HG02571 (cell line): Measurements from ENCODE around the gene PERP.
"Not testable (repeated sequence)": the region's sequence is repeated elsewhere in the genome, so short reads cannot be mapped to it uniquely, and the experiment has no call there.

Experiments
- ATAC-seq: cut with Tn5 transposase; IDR thresholded peaks from one replicate; pipeline ENCODE4 v1.9.1; 2021; ENCODE audit warnings: mild to moderate bottlenecking, moderate library complexity; ENCODE audit not compliant: unreplicated experiment

PERP gene

GRCh38 chr6:138105880-138106664, 1.1 kb downstream of the PERP start:
- ATAC-seq, result no peak

GRCh38 chr6:138105446-138105845, 1.8 kb downstream of the PERP start:
- ATAC-seq, result no peak

GRCh38 chr6:138104618-138105213, 2.5 kb downstream of the PERP start:
- ATAC-seq, result no peak

GRCh38 chr6:138103871-138104270, 3.3 kb downstream of the PERP start:
- no peak for ATAC-seq

- no peak for ATAC-seq
Measured at GRCh38 chr6:138101946-138102731, 5.1 kb downstream of the PERP start.

GRCh38 chr6:138099832-138100231, 7.4 kb downstream of the PERP start:
- ATAC-seq, result no peak

GRCh38 chr6:138098306-138098705, 8.9 kb downstream of the PERP start:
- no peak for ATAC-seq

- no peak for ATAC-seq
Measured at GRCh38 chr6:138094260-138094659, 13.0 kb downstream of the PERP start.

GRCh38 chr6:138093632-138094031, 13.6 kb downstream of the PERP start:
- ATAC-seq, result no peak

GRCh38 chr6:138092686-138093085, 14.5 kb downstream of the PERP start:
- ATAC-seq, result no peak

- ATAC-seq, result no peak
Measured at GRCh38 chr6:138089325-138089724, 17.9 kb downstream of the PERP start.

GRCh38 chr6:138088326-138088762, 18.9 kb downstream of the PERP start:
- no peak for ATAC-seq

GRCh38 chr6:138087593-138088325, 19.5 kb downstream of the PERP start:
- no peak for ATAC-seq

- no peak for ATAC-seq
Measured at GRCh38 chr6:138086573-138087196, 20.5 kb downstream of the PERP start.

GRCh38 chr6:138085839-138086222, 21.4 kb downstream of the PERP start:
- ATAC-seq, result no peak

- ATAC-seq, result no peak
Measured at GRCh38 chr6:138084904-138085838, 22.0 kb downstream of the PERP start.

GRCh38 chr6:138082232-138082631, 25.0 kb downstream of the PERP start:
- ATAC-seq, result no peak

GRCh38 chr6:138079556-138079955, 27.7 kb downstream of the PERP start:
- ATAC-seq, result not testable (repeated sequence)

- ATAC-seq, result no peak
Measured at GRCh38 chr6:138078491-138078890, 28.7 kb downstream of the PERP start.

GRCh38 chr6:138073264-138073663, 34.0 kb downstream of the PERP start:
- no peak for ATAC-seq
